Endothelial cell of umbilical vein (primary cell): ENCODE data around the gene ASNSD1.

Source experiments
- CTCF ChIP-seq, 2 donors: IDR thresholded peaks; 1 replicate in 1 of 2; 2 replicates in 1 of 2; pipeline ENCODE4 v1.5.1; 2011; ENCODE audit warnings: low read length in 2 of 2, mild to moderate bottlenecking in 2 of 2, moderate library complexity in 2 of 2, control low read depth in 1 of 2, inconsistent platforms in 1 of 2, low read depth in 1 of 2; ENCODE audit not compliant: insufficient read depth in 1 of 2; ENCODE audit errors: extremely low read depth in 1 of 2
- EZH2 ChIP-seq: IDR thresholded peaks from 2 replicates; pipeline ENCODE4 v1.6.1; 2012; ENCODE audit warnings: borderline replicate concordance, low read depth, mild to moderate bottlenecking, moderate library complexity, low read length, inconsistent platforms; ENCODE audit not compliant: severe bottlenecking
- FOS ChIP-seq: IDR thresholded peaks from 2 replicates; pipeline ENCODE4 v1.6.1; 2011; ENCODE audit warnings: mild to moderate bottlenecking, low read length, moderate library complexity, borderline replicate concordance; ENCODE audit not compliant: insufficient read depth
- JUN ChIP-seq: IDR thresholded peaks from 2 replicates; pipeline ENCODE4 v1.6.1; 2011; ENCODE audit warnings: borderline replicate concordance, low read depth; ENCODE audit not compliant: insufficient read length, insufficient read depth
- MYC ChIP-seq: IDR thresholded peaks from one replicate; pipeline ENCODE4 v1.6.1; 2011; ENCODE audit warnings: mild to moderate bottlenecking, low read depth, low read length
- POLR2A ChIP-seq: IDR thresholded peaks from 2 replicates; pipeline ENCODE4 v1.6.1; 2012; ENCODE audit warnings: low read depth, mild to moderate bottlenecking, control low read depth, low read length
- POLR2AphosphoS5 ChIP-seq: IDR thresholded peaks from 2 replicates; pipeline ENCODE4 v1.6.1; 2012; ENCODE audit warnings: low read depth, mild to moderate bottlenecking, control low read depth, low read length, moderate library complexity; ENCODE audit not compliant: insufficient read depth
- TF ChIP-seq, protein P1 (sequence below): IDR thresholded peaks from 2 replicates; pipeline ENCODE4 v1.6.1; 2011; ENCODE audit not compliant: insufficient read depth, insufficient read length

DNA sequence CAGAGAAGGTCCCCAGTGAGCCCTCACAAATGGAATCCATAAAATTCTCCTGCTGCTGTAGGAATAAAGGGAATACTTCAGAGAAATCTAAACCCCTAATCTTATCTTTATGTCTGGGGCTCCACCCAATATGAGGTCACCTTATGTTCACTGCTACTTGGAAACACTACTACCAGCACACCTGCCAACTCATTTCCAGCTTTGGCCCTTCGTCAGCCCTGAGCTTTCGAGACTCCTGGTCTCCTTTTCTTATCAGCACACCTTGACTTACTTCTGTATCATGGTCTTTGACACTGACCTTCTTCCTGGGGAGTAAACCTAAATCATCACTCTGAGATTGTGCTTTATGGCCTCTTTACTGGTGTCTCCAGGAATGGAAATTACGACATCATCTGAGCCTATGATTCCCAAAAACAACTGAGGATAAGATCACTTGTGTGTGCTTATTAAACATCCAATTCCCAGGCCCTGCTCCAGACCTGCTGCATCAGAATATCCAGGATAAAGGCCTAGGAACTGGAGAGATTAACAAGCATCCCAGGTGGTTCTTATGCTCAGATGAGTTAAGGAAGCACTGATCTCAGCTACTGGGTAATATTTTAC is 22.2 kb upstream of the ASNSD1 start:
- no peak for TF ChIP-seq POLR2A
- no peak for TF ChIP-seq CTCF (IDR thresholded peaks at IDR 0.05; ENCODE audit: extremely low read depth in 1 of 2, insufficient read depth in 1 of 2, low read depth in 1 of 2, low read length in 2 of 2)
- no peak for TF ChIP-seq EZH2
- no peak for TF ChIP-seq POLR2AphosphoS5
- TF ChIP-seq, protein P1, sequence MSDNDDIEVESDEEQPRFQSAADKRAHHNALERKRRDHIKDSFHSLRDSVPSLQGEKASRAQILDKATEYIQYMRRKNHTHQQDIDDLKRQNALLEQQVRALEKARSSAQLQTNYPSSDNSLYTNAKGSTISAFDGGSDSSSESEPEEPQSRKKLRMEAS = no peak
- no peak for TF ChIP-seq MYC
- TF ChIP-seq FOS = no peak
- TF ChIP-seq JUN = no peak
